B cell (primary cell): Measurements from ENCODE around the gene IGLON5. TPM values are rescaled to one million over a fixed set of nuclear protein-coding genes. Genes with fewer than 3 reads are reported as not detected.

Experiments
- ATAC-seq: fragments of 200-7000 bp; cut with Tn5 transposase; one replicate; pipeline ENCODE4 v1.10.0; 2021; ENCODE audit warnings: low read depth, mild to moderate bottlenecking, moderate number of reproducible peaks, moderate library complexity
- CTCF ChIA-PET: fragments of 350-600 bp; sonication (Branson Sonifier 250); formaldehyde crosslinking; loops from one replicate; lab custom pipeline; 2021; ENCODE audit warnings: antibody characterized with exemption, inconsistent platforms; lab: Charles Lee
- POLR2A ChIA-PET: fragments of 350-600 bp; sonication (Branson Sonifier 250); formaldehyde crosslinking; loops from one replicate; lab custom pipeline; 2021; ENCODE audit warnings: antibody characterized with exemption; lab: Charles Lee
- DNase-seq: peaks from one replicate; pipeline ENCODE4 v3.0.0; 2013
- H2AFZ ChIP-seq: 2 replicates; pipeline ENCODE4 v1.6.1; 2012; ENCODE audit warnings: mild to moderate bottlenecking, low read depth, low read length; ENCODE audit not compliant: insufficient read depth, poor library complexity, severe bottlenecking
- H3K27ac ChIP-seq, 2 donors: 1 replicate in 1 of 2; 2 replicates in 1 of 2; pipeline ENCODE4 v1.5.1; 2012 to 2013; ENCODE audit warnings: low read length in 2 of 2, mild to moderate bottlenecking in 2 of 2, moderate library complexity in 1 of 2
- H3K27me3 ChIP-seq, 4 experiments: fragments of 200-600 bp in 1 of 4; sonication (generic) in 1 of 4; replicated peaks in 1 of 4; 1 replicate in 2 of 4; 2 replicates in 2 of 4; pipeline versions ENCODE4 v1.6.1 to v1.7.0; 2013 to 2016; ENCODE audit warnings: low read length in 3 of 4, mild to moderate bottlenecking in 2 of 4, mixed read lengths in 1 of 4, moderate library complexity in 1 of 4; ENCODE audit not compliant: insufficient read depth in 4 of 4, control insufficient read depth in 3 of 4; ENCODE audit errors: control extremely low read depth in 1 of 4
- H3K36me3 ChIP-seq, 2 experiments: replicated peaks in 1 of 2; 1 replicate in 1 of 2; 2 replicates in 1 of 2; pipeline versions ENCODE4 v1.6.1 to v1.7.1; 2013; ENCODE audit warnings: low read length in 1 of 2; ENCODE audit not compliant: insufficient read depth in 2 of 2, control insufficient read depth in 1 of 2; ENCODE audit errors: control extremely low read depth in 1 of 2, extremely low read depth in 1 of 2
- H3K4me1 ChIP-seq, 2 donors: fragments of 200-600 bp in 1 of 2; sonication (generic) in 1 of 2; 1 replicate in 1 of 2; 2 replicates in 1 of 2; pipeline versions ENCODE4 v1.5.1 to v1.6.1; 2013 to 2017; ENCODE audit warnings: low read length in 2 of 2; ENCODE audit not compliant: control insufficient read depth in 2 of 2, insufficient read depth in 2 of 2
- H3K4me2 ChIP-seq: replicated peaks from 2 replicates; pipeline ENCODE3; 2012; ENCODE audit warnings: mild to moderate bottlenecking, low read depth, low read length; ENCODE audit not compliant: poor library complexity, severe bottlenecking
- H3K4me3 ChIP-seq, 5 experiments: fragments of 200-600 bp in 1 of 5; sonication (generic) in 1 of 5; 1 replicate in 3 of 5; 2 replicates in 2 of 5; pipeline versions ENCODE4 v1.5.1 to v1.7.0; 2011 to 2016; ENCODE audit warnings: low read length in 4 of 5, mild to moderate bottlenecking in 4 of 5, low read depth in 2 of 5, control low read depth in 1 of 5, moderate library complexity in 1 of 5; ENCODE audit not compliant: insufficient read depth in 1 of 5; ENCODE audit errors: control extremely low read depth in 1 of 5, extremely low read depth in 1 of 5
- H3K79me2 ChIP-seq: fragments of 200-600 bp; sonication (generic); one replicate; pipeline ENCODE4 v1.6.0; 2016; ENCODE audit warnings: low read length; ENCODE audit not compliant: control insufficient read depth, insufficient read depth
- H3K9ac ChIP-seq: fragments of 200-600 bp; sonication (generic); 2 replicates; pipeline ENCODE4 v1.6.1; 2017; ENCODE audit warnings: mild to moderate bottlenecking, low read length, moderate library complexity
- H3K9me3 ChIP-seq, 3 donors: one replicate each; pipeline versions ENCODE4 v1.6.1 to v1.7.1; 2013; ENCODE audit warnings: low read length in 2 of 3; ENCODE audit not compliant: control insufficient read depth in 2 of 3, insufficient read depth in 1 of 3; ENCODE audit errors: control extremely low read depth in 1 of 3
- H4K20me1 ChIP-seq: 2 replicates; pipeline ENCODE4 v1.6.0; 2012; ENCODE audit warnings: mild to moderate bottlenecking, low read length; ENCODE audit not compliant: insufficient read depth, control insufficient read depth, poor library complexity, severe bottlenecking
- H3K27ac Mint-ChIP-seq: one replicate; pipeline ENCODE4 v1.8.0; 2021; ENCODE audit warnings: mixed read lengths
- H3K27me3 Mint-ChIP-seq: one replicate; pipeline ENCODE4 v1.8.0; 2021; ENCODE audit warnings: mixed read lengths
- H3K4me1 Mint-ChIP-seq: one replicate; pipeline ENCODE4 v1.8.0; 2021; ENCODE audit warnings: mixed read lengths
- H3K4me3 Mint-ChIP-seq: one replicate; pipeline ENCODE4 v1.8.0; 2021; ENCODE audit warnings: mixed read lengths
- H3K9me3 Mint-ChIP-seq: one replicate; pipeline ENCODE4 v1.8.0; 2022; ENCODE audit warnings: mixed read lengths; ENCODE audit not compliant: insufficient read depth
- CTCF ChIP-seq: fragments of 200-600 bp; IDR thresholded peaks from one replicate; pipeline ENCODE4 v1.8.0; 2022; ENCODE audit warnings: antibody characterized with exemption, mild to moderate bottlenecking
- EZH2 ChIP-seq: IDR thresholded peaks from 2 replicates; pipeline ENCODE4 v1.6.1; 2012; ENCODE audit warnings: borderline replicate concordance, low read depth, mild to moderate bottlenecking, moderate library complexity, low read length; ENCODE audit not compliant: insufficient read depth, poor library complexity, severe bottlenecking
- WGBS: methylation state at CpG from one replicate; pipeline ENCODE4 v1.1.5; 2013; ENCODE audit warnings: missing lambda C conversion rate; ENCODE audit not compliant: insufficient coverage; 5-methylcytosine and 5-hydroxymethylcytosine counted together
- intact Hi-C: fragments of 100-400 bp; cut with micrococcal nuclease; formaldehyde crosslinking; loops from one replicate; pipeline ENCODE4 v1.10.0; 2022
- polyA plus RNA-seq: library from polyadenylated mRNA; depleted of rRNA; stranded (reverse); fragments of >200 nt; gene quantifications from 2 replicates; pipeline ENCODE4 v1.2.3, GENCODE V29; 2012
- total RNA-seq, 2 donors: library from RNA; stranded (reverse); fragments of 120-200 nt in 1 of 2; gene quantifications; 1 replicate in 1 of 2; 2 replicates in 1 of 2; pipeline versions ENCODE4 v1.2.3 to v1.2.4, GENCODE V29; 2013 to 2022

IGLON5 gene
- total and polyA plus RNA-seq, 2 donors (not counting 1 experiment from before 2014, with no cell fraction given): not detected

GRCh38 chr19:51317968-51318367 lies 6.5 kb downstream of the IGLON5 start:
- H3K4me2 ChIP-seq: no peak overlapping the region
- H3K4me1 ChIP-seq: no peaks in the 10 kb centered on the region
- Mint-ChIP-seq H3K4me3 (no peak overlapping the region), H3K4me1 (peaks cover 2% of the 10 kb centered on the region), H3K9me3 (no peaks in the 10 kb centered on the region), H3K27me3 (peaks cover 46% of the 10 kb centered on the region), H3K27ac (no peak overlapping the region)
- H3K36me3 ChIP-seq: no peaks in the 10 kb centered on the region
- H3K4me3 ChIP-seq: no peak overlapping the region
- TF ChIP-seq CTCF (no peak), EZH2 (no peak)
- H2AFZ ChIP-seq: no peak overlapping the region
- intact Hi-C loops: no loop called here
- WGBS: no CpG with 5 or more reads among the region's 1 CpG
- ATAC-seq (no peak), DNase-seq (no peak)
- no peak overlapping the region for H3K27ac ChIP-seq
- CTCF ChIA-PET: no interaction called here
- H3K79me2 ChIP-seq: no peaks in the 10 kb centered on the region
- POLR2A ChIA-PET: no interaction called here
- peaks cover 0 to 16% (median 0%) of the 10 kb centered on the region in 3 donors for H3K9me3 ChIP-seq
- no peaks in the 10 kb centered on the region for H4K20me1 ChIP-seq
- no peak overlapping the region for H3K9ac ChIP-seq
- H3K27me3 ChIP-seq: peaks cover 0 to 3% (median 0%) of the 10 kb centered on the region in 4 experiments

GRCh38 chr19:51318687-51319648 lies 7.5 kb downstream of the IGLON5 start:
- ATAC-seq (no peak), DNase-seq (no peak)
- intact Hi-C loops: no loop called here
- no peak overlapping the region for H3K4me2 ChIP-seq
- ChIA-PET CTCF (no interaction called here), POLR2A (no interaction called here)
- no peaks in the 10 kb centered on the region for H3K4me1 ChIP-seq
- Mint-ChIP-seq H3K27ac (no peak overlapping the region), H3K4me1 (peaks cover under 1% of the 10 kb centered on the region), H3K27me3 (peaks cover 50% of the 10 kb centered on the region), H3K9me3 (no peaks in the 10 kb centered on the region), H3K4me3 (no peak overlapping the region)
- 84% methylated on average over 22 of the region's 23 CpGs for WGBS
- no peak overlapping the region for H2AFZ ChIP-seq
- H3K9me3 ChIP-seq: peaks cover 0 to 16% (median 0%) of the 10 kb centered on the region in 3 donors
- H3K27ac ChIP-seq: no peak overlapping the region
- TF ChIP-seq EZH2: no peak
- no peak for TF ChIP-seq CTCF
- H3K9ac ChIP-seq: no peak overlapping the region
- peaks cover 0 to 6% (median 0%) of the 10 kb centered on the region in 4 experiments for H3K27me3 ChIP-seq
- no peaks in the 10 kb centered on the region for H3K36me3 ChIP-seq
- no peaks in the 10 kb centered on the region for H4K20me1 ChIP-seq
- H3K4me3 ChIP-seq: no peak overlapping the region
- H3K79me2 ChIP-seq: no peaks in the 10 kb centered on the region
